Measurements from ENCODE around the gene DNAJC18. TPM values are rescaled to one million over a fixed set of nuclear protein-coding genes. Genes with fewer than 3 reads are reported as not detected.

Gene DNAJC18
- total and polyA plus RNA-seq, 2 of the 8 experiments (the other 6 are each of a cell fraction or from before 2014, with no cell fraction given) = 7.8 to 29.2 TPM

DNA sequence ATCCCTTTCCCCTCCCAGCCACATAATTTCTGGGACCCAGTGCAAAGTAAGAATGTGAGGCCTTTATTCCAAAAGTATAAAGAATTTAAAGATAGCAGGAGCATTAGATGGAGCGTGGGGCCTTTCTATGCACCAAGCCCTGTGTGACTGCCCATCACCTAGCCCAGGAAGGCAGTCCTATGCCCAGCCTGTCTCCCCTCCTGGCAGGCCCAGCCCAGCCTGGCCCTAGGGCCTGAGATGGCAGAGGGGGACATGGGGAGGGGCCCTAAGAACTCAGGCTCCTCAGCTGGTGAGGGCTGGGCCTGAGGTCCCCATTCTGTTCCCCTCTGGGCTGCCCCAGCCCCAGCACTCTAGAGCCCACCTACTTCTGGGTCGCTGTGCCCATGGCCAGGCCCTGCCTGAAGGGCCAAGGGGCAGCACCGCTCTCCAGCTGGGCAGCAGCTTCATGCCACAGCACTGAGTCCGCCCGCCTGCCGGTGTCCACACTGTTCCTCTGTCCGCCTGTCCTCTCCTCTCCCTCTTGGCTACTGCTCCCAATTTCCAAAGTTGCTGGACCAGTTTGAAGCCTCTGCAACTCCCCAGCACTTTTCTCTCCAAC lies 55.2 kb downstream of the DNAJC18 start:
- Histone ChIP-seq H3K27me3 (replicated peaks in 1 of 4; ENCODE audit: control insufficient read depth in 3 of 4, extremely low read depth in 1 of 4, insufficient read depth in 3 of 4, low read length in 3 of 4) (no peaks in the 10 kb centered on the region), H3K9me3 (ENCODE audit: insufficient read depth in 2 of 2, low read depth in 1 of 2, low read length in 1 of 2) (no peaks in the 10 kb centered on the region), H4K91ac (replicated peaks; ENCODE audit: insufficient read length, low read length) (no peak overlapping the region), H3K23ac (ENCODE audit: insufficient read length) (no peak overlapping the region), H3K56ac (replicated peaks; ENCODE audit: insufficient read length, low read depth, low read length) (no peak overlapping the region), H2BK15ac (ENCODE audit: low read length) (no peak overlapping the region), H2AFZ (ENCODE audit: low read length) (no peak overlapping the region), H2AK5ac (ENCODE audit: low read depth, low read length) (no peak overlapping the region), H2BK5ac (ENCODE audit: low read depth, low read length) (no peak overlapping the region), H3K27ac (ENCODE audit: low read depth, low read length) (no peak overlapping the region), H3K18ac (ENCODE audit: extremely low read depth, low read length) (no peak overlapping the region), H4K5ac (ENCODE audit: insufficient read length, low read depth, low read length) (no peak overlapping the region), H3K9ac (replicated peaks in 1 of 4; ENCODE audit: extremely low read depth in 1 of 4, low read depth in 3 of 4, low read length in 3 of 4) (no peak overlapping the region), H2BK20ac (ENCODE audit: low read length) (no peak overlapping the region), H3K4me1 (replicated peaks in 1 of 4; ENCODE audit: control insufficient read depth in 3 of 4, insufficient read depth in 4 of 4, low read length in 3 of 4) (peaks cover 3 to 11% (median 10%) of the 10 kb centered on the region in 4 experiments), H4K20me1 (replicated peaks in 1 of 2; ENCODE audit: control insufficient read depth in 1 of 2, insufficient read depth in 2 of 2, low read length in 2 of 2) (peaks cover 0 to 2% of the 10 kb centered on the region in 2 experiments), H3K14ac (ENCODE audit: insufficient read length) (no peak overlapping the region), H4K8ac (ENCODE audit: extremely low read depth, insufficient read depth, low read length) (no peak overlapping the region; the same call in 1 of the 2 replicates), H3K4me2 (ENCODE audit: insufficient read depth in 1 of 2, low read depth in 2 of 2, low read length in 2 of 2) (no peak overlapping the region), H3K79me2 (ENCODE audit: control insufficient read depth in 1 of 2, insufficient read depth in 2 of 2, low read length in 2 of 2) (no peaks in the 10 kb centered on the region), H3K79me1 (ENCODE audit: low read depth, low read length) (no peaks in the 10 kb centered on the region; the same call in 1 of the 2 replicates), H3K4ac (replicated peaks; ENCODE audit: insufficient read length, low read depth, low read length) (no peak overlapping the region), H2BK12ac (ENCODE audit: low read depth, low read length) (no peak overlapping the region), H3K36me3 (ENCODE audit: control insufficient read depth in 2 of 4, insufficient read depth in 4 of 4, low read length in 3 of 4) (no peaks in the 10 kb centered on the region), H3K4me3 (ENCODE audit: extremely low read depth in 1 of 4, insufficient read depth in 2 of 4, low read depth in 3 of 4, low read length in 4 of 4) (no peak overlapping the region), H2BK120ac (replicated peaks; ENCODE audit: low read depth, low read length) (no peak overlapping the region), H3K23me2 (ENCODE audit: low read depth, low read length) (no peaks in the 10 kb centered on the region)
- ChIA-PET CTCF (ENCODE audit: partially characterized antibody) (interaction anchor here (1.2 kb wide), 1 partner anchor 251 kb away, joined by 3 read pairs; no protein-coding TSS in a partner anchor), POLR2A (ENCODE audit: partially characterized antibody) (interaction anchor here (1.1 kb wide), 1 partner anchor 42 kb away, joined by 3 read pairs; the partner anchor contains the start of gene PAIP2)
- 78% methylated on average over 7 of the region's 7 CpGs; no CpG with 5 or more reads in 1 of the 2 experiments for whole genome bisulfite sequencing, 2 experiments (ENCODE audit: extremely low coverage in 1 of 2, insufficient coverage in 1 of 2, insufficient read length in 1 of 2, insufficient replicate concordance in 2 of 2, low coverage in 1 of 2, low lambda C conversion rate in 2 of 2, missing lambda C conversion rate in 1 of 2)
- no peak for TF ChIP-seq SP4 (IDR thresholded peaks at IDR 0.05; ENCODE audit: low read length)
- no peak for TF ChIP-seq SIN3A (conservative IDR thresholded peaks at IDR 0.05 in 1 of 2, IDR thresholded peaks at IDR 0.05 in 1 of 2; ENCODE audit: low read depth in 1 of 2, low read length in 2 of 2)
- TF ChIP-seq SAP30 (IDR thresholded peaks at IDR 0.05; ENCODE audit: insufficient read depth, insufficient replicate concordance, low read length) = no peak
- TF ChIP-seq EGR1 (IDR thresholded peaks at IDR 0.05; ENCODE audit: borderline replicate concordance, low read depth, low read length) = no peak
- TF ChIP-seq CBX8 (IDR thresholded peaks at IDR 0.05; ENCODE audit: borderline replicate concordance, low read depth, low read length) = no peak
- no peak for TF ChIP-seq MAFK (IDR thresholded peaks at IDR 0.05; ENCODE audit: low read depth, low read length)
- no peak for TF ChIP-seq TCF12 (IDR thresholded peaks at IDR 0.05; ENCODE audit: low read depth, low read length)
- no peak for TF ChIP-seq TEAD4 (IDR thresholded peaks at IDR 0.05; ENCODE audit: low read depth, low read length)
- no peak for TF ChIP-seq KDM5A (IDR thresholded peaks at IDR 0.05; ENCODE audit: low read length)
- no peak for FAIRE-seq
- no peak for DNase-seq (ENCODE audit: low read depth in 1 of 2, low spot score in 2 of 2)
